Measurements from ENCODE around the gene HPS1. TPM values are rescaled to one million over a fixed set of nuclear protein-coding genes. Genes with fewer than 3 reads are reported as not detected.

Gene HPS1
- total RNA-seq, 1 donor from 2014 or later = 11.1 TPM

DNA sequence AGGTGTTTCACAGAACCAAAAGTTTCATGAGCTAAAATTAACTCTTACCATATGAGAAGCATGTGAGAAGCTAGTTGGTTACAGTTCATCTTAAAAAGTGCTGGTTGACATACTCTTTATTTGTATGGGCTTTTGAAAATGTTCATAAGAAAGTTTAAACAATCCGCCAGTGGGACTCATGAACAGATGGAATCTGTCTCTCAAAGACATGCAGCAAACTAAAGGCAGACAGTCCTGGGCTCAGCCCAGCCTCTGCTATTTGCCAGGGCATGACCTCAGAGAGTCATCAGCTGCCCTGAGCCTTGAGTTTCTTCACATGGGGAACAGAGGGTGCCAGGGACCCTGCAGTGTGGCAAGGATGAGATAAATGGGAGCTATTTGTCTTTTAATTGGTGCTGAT lies 35.0 kb downstream of the HPS1 start:
- no peak for DNase-seq

DNA sequence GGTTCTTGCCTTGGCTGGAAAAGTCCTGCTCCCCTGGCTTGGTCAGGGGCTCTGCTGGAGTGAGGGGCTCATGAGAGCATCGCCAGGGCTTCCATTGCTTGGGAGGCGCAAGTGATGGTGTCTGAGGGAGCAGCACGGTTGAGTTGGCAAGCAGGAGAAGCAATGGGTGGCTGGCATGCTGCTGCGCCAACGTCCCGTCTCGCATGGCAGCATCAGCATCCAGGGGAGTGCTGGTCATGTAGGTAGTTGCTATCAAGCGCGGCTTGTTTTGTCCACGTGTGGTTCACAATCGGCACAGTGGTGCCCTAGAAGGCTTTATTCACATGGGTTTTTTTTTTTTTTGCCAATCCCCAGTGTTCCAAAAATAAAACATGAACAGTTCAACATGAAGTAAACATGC lies 35.6 kb downstream of the HPS1 start:
- no peak for DNase-seq

DNA sequence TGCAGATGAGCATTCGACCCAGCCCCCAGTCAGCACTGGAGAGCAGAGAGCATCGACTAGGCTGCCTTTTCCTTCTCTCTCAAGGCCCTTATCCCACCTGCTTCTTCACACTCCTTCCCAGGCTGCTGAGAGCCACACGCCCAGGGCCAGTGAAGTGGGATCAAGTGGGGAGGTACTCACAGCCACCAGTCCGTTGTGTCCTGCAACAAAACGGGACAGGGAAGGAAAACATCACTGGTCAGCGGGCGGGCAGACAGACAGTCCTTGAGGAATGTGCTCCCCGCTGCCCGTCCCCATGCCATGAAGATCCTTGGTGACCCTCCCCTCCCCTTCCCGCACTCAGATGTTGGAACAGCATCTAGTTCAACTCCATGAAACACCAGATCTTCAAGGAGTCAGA lies 36.0 kb downstream of the HPS1 start:
- no peak for DNase-seq

DNA sequence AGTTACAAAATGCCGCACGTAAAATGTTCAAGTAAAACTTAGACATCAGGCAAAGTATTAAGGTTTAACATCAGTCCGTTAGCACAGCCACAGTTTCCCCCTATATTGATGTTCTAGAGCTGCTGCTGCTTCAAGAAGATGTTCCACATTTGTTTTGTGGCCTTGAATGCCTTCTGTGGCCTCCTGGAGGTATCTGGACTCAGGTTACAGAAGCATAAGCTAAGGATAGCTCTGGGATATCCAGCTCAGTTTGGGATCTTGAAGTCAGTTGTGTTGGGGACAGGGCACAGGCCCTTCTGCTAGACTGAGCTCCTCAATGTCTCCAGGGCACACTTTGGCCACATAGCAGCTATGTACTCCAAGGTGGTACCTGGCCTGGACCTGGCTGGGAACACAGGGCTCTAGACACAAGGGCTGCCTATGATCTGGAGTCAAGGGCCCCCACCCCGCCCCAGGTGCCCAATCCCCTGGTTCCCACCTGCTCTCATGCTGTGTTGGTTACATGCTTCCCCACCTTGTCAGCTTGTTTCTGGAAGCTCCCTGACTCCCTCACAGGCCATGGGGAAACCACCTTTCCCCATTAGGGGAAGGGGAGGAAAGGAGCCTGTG lies 36.5 kb downstream of the HPS1 start:
- no peak for DNase-seq

DNA sequence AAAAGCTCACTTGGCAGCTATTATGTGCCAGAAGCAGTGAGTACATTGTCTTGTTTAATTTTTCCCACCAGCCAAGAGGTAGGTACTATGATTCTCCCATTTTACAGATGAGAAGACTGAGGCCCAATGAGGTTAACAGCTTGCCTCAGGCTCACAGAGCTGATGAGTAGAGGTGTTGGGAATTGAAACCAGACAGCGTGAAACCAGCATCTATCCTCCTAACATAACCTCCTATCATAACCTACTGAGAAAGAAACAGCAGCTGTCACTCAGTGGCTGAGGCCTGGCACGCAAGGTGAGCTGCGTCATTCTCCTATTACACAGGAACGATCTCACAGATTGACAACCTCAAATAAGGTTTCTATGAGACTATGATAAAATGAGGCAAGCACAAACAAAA lies 37.9 kb downstream of the HPS1 start:
- DNase-seq = no peak

DNA sequence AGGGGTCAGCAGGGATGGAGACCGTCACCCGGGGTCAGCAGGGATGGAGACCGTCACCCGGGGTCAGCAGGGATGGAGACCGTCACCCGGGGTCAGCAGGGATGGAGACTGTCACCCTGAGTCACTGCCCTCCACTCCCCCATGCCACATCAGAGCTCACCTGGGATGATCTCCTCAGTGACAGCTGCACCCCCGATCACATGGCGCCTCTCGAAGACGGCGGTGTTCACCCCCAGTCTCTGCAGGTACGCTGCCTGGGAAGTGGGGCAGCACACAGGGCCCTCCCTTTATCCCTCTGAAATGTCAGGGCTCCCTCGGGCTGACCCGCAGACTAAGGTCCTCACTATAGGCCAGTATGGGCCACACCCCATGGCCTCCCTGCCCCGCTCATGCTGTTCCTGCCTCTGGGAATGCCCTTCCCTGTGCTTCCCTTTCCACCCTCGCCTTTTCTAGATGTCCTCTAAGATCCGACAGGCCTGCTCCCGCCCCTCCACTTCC lies 38.9 kb downstream of the HPS1 start:
- no peak for DNase-seq

DNA sequence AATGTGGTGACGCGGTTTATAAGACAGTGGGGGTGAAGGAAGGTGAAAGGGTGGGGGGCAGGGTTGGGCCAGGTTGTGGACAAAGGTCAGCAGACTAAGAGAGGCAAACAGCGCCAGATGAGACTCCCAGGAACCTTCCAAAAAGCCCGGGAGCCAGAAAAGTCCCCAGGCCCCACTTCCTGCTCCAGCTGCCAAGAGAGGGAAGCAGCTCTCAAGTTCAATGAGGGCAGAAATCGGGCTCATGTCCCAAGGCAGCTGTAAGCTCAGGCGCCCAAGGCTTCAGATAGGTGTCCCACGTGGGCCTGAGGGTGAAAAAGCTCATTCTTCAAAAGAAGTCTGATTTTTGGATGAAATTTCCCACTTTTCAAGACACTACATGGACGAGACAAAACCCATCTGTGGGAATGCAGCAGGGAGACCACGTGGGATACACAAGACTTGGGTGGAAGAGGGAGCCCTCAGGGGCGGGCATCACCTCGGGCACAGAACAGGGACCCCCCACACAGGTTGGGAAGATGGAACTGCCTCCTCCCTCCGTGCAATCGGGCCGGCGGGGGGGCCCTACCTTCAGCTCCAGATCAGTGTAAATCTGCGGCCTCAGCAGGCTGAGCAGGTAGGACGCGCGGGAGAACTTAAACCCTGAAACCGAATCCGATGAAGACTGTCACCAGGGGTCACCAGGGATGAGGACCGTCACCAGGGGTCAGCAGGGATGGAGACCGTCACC lies 39.6 kb downstream of the HPS1 start:
- no peak for DNase-seq

DNA sequence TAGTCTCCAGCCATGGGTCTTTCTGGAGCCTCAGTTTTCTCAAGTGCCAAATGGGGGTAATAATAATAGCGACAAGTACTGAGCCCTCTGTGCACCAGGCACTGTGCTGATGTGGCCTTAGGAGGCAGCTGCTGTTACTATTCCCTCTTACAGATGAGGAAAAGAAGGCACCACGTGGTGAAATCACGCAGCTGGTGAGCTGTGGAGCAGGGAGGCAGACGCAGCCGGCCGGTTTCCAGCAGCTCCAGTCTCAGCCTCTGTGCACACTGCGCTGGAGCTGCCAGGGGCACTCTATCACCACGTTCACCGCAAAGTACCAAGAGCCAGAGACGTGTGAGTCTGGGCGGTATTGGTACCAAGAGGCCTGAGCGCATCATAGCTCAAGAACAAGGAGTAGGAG lies 41.3 kb downstream of the HPS1 start:
- DNase-seq = no peak

DNA sequence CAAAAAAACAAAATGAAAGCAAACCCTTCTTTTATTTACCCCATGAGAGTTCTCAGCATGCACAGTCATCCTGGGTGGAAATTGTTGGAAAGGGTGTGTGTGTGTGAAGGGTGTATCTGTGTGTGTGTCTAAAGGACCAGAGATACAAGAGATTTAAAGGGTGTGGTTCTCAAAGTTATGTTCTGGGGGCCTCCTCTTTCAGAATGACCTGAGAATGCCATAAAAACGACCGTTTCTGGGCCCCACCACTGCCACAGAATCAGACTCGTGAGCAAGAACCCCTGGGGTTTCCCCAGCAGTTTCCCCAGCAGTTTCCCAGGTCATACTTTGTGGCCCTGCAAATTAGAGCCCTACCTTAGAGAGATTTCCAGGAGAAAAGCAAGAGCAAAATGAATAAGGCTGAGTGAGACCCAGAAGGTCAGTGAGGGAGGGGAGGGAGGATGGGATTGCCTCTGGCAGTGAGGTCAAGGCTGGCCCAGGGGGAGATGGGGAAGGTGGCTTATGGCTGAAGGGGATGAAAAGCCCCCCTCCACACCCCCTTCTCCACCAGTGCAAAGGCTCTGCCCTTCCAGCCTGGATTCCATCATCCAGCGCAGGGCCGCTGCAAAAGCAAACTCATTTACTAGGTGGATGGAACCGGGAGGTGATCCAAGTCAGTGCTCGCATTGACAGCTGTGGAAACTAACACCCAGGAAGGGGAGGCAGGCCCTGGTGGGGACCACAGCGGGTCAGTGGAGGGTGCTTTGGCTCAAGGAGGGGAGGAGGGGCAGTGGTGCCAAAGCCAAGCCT lies 42.0 kb downstream of the HPS1 start:
- DNase-seq = no peak

DNA sequence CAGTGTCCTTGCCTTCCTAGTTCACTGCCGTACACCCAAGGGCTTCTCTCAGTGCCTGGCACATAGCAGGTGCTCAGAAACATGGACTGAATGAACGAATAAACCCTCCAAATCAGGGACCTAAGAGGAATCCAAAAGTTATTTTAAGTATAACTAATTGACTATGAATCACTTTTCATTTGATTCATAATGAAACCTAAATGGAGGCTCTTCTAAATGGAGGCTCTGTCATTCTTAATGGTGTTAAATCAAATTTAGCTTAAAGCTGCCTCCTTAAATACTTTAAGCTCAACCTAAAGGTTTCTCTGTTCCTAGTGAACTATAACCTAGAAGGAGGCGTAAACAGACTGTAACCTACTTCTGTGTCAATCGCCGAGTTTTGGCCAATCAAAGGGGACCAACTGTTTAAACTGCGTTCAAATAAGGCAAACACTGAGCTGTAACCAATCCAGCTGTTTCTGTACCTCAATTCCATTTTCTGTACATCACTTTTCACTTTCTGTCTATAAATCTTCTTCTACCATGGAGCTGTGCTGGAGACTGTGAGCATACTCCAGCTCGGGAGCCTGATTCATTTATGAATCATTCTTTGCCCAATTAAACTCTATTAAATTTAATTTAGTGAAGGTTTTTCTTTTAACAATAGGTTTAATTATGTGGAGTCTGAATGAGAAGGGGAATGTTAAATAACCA lies 42.8 kb downstream of the HPS1 start:
- no peak for DNase-seq

DNA sequence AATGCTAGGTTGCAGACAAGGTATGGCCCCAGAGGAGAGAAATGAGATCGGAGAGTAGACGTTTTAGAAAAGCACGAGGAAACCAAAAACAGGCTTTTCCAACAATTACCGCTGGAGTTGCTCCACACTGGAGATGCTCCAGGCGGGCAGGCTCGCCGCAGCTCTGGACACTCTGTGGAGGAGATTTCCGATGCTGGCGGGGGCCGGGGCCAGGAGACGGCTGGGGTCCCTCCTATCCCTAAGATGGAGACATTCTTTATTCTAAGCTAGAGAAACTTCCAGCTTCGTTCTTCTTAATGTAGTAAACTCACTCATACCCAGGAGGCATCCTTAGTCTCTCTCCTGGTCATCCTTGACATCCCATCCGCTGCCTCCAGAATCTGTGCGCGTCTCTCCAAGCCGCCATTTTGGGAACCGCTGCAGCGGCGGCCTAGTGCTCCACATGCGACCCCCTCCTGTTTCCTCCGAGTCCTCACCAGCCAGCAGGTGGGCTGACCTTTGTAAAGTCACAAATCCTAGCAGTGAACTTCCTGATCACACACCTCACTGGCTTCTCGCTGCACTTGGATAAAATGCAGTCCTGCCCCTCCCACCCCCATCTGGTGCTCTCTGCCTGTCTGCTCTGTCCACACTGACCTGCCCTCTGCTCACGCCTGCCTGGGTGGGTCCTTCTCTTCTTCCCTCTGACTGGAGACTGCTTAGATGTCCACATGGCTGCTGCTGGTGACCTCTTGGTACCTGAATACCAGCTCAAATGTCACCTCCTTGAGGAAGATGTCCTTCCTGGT lies 43.6 kb downstream of the HPS1 start:
- no peak for DNase-seq

DNA sequence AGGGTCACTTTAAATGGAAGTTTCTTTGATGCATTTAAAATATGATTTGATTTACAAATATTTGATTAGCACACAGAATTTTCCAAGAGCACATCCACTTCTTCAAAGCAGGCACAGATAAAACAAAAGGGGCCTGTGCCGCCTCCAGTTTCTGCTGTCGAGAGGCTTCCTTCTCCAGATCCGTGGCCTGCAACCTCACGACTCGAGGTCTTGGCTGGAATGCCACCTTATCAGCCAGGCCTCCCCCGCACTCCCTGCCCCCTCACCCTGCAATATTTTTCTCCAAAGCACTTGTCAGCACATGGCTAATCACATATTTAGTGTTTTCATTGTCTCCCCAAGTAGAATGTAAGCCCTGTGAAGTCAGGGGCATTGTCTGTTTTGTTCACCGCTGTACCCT lies 44.3 kb downstream of the HPS1 start:
- no peak for DNase-seq

DNA sequence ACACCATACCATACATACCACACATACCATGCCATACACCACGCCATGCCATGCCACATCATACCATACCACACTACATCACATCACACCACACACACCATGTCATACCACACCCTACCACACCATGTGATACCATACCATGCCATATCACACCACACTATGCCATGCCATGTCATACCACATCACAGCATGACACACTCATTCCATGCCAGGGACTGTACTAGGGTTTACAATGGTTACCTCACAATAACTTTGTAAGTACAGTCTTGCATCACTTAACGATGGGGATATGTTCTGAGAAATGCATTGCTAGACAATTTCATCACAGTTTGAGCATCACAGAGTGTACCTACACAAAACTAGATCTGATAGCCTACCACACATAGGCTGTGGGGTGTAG lies 46.3 kb downstream of the HPS1 start:
- no peak for DNase-seq

DNA sequence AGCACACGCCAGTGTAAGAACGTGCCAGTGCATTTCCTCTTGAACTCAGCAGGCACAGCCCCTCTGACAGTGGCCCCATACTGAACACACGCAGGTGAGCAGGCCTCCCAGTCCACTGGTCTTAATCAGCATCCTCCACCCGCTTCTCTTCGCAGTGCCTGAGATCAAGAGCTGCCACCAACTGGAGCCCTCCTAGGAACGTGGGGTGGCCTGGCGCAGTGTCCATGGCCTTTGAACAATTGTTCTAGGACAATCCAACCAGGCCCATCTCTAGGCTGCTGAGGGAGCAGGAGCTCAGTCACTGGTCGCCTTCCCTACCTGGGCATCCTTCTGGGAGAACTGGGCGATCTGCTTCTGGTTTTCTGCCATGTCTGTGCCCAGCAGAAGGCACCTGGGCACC lies 47.0 kb downstream of the HPS1 start:
- DNase-seq = no peak

DNA sequence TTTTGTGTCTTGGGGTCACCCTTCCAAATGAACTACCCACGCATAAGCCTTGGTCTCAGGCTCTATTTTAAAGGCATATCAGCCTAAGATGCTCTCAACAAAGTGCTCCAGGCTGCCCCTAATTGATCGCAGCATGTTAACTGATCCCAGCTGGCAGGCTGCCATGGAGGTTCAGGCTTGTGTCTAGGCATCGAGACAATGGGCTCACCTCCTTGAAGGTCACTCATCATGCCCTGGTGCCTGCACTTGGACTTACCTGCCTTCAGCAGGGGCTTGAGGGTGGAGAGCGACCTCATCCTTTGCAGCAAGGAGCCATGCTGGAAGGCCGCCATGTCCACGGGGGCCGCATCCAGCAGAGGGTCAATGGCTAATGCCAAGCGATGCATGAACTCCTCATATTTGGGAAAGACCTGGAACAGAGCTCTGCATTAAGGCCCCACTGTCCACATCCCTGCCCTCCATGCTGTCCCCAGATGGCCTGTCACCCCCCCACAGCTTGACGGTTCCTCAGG lies 49.6 kb downstream of the HPS1 start:
- no peak for DNase-seq

DNA sequence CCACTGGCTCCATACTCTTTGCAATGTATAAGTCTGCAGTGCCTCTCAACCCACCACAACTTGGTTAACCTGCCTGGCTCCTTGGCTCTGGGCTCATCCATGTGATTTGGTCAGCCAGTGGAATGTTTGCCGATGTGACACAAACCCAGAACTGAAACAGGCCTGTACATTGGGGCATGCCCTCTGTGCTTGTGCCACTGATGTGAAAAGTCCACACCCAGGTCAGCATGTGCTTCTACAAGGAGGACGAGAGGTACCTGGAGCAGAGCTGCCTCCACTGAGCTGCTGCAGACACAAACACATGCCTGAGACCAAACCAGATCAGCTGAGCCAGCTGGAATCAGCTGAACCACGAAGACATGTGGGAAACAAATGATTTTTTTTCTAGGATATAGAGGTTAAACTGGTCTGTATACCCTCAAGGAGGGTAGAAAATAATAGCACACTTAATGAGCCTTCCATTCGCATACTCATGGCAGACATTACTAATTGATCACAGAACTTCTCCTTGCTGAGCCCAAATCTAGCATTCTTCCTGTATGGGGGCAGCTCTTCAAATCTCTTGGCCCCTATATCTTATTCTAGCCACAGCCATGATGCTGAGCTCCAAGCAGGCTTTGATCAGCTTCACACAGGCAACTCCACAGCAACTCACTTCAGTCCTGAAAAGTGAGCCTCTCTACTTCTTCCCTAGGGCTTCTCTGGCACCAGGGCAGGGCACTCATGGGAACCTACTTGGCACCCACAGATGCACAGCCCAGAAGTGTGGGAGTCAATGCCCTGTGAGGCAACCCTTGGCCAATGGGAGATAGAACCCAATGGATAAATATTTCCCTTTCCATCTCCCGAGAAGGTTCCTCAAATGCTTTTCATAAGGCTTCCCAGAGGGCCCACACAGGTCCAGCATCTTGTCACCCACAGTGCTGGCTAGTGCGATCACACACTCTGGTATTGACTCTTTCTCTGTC lies 50.4 kb downstream of the HPS1 start:
- no peak for DNase-seq

DNA sequence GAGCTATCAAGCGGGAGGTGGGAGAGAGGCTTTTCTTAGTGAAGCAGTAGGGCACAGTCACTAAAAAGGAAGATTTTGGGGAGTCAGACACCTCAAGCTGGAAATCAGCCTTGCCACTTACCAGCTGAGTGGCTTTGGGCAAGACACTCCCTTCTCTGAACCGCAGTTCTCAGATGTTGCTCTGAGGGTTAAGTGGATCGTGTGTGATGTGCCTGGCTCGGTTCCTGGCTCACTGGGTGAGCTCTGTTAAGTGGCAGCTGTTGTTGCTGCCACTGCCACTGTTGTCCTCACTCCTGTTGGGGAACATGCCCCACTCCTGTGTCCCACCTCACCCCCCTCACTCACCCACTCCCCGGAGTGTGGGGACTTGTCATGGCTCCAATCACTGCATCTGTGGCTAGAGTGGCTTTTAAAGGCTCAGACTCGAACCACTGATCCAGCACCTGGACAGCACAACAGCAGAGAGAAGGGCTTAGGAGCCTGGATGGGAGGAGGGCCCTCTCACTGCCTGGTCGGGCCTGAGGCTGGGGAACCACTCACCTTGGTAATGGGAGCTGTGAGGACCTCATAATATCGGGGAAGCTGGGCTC lies 51.8 kb downstream of the HPS1 start:
- no peak for DNase-seq

DNA sequence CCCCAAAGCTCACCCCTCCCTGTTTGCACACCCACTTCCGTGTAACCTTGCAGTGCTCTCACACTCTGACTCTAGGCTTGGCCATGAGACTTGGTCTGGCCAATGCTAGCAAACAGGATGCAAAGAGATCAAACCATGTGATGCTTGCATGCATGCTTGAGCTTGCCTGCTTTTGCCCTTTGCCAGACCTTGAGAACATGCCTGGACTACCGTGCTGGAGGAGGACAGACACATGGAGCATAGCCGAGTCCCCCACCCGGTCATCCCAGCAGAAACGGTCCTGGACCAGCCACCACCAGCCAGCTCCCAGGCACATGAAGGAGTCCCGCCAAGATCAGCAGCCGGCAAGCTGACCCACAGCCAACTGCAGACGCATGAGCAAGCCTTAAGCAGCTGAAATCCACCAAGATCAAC lies 55.1 kb downstream of the HPS1 start:
- DNase-seq = no peak

DNA sequence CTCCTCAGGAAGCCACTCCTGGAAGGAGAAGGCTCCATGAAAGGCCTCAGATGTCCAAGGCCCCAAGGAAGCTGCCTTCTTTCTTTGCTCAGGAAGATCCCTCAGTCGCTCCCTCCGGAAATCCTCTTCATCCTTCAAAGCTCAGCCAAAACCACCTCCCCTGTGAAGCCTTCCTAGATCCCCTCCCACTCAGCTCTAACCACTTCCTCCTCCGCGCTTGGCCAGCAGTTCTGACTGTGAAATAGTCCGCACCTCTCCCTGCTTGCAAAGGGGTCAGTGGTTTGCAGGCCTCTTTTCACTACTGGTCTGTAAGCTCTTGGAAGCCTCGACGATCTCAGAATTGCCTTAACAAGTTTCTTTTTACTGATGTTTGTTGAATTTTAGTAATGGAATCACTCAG lies 55.7 kb downstream of the HPS1 start:
- no peak for DNase-seq

DNA sequence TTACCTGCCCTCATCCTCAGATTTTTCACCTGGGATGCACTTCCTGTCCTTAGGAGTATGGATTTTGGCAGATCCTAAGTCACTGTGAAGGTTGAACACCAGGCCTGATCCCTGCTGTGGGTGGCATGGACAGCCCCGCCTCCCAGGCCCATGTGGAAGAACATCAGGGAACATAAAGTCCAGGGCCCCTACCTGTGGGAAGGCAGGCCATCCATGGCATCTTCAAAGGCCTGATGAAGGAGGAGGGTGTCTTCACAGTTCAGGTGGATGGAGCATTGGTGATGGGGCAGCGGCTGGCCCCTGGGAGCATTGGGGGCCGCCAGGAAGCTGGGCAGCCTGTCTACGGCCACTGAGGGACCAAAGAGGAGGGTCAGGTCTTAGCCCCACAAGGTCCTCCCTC lies 56.3 kb downstream of the HPS1 start:
- no peak for DNase-seq
